ENCODE results near the gene ARHGEF38.

DNA sequence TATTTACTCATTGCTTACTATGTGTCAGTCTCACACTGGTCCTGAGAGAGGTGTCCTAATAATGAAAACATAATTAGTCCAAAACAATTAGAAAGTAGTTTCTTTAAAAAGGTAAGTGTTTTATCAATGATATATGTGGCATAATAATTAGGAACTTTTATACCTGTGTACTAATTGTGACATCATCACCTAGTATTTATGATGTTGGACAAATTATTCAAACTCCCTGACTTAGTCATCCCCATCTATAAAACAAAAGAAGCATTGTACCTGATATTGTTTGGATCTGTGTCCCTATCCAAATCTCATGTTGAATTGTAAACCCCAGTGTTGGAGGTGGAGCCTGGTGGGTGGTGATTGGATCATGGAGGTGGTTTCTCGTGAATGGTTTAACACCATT lies 15.8 kb upstream of the ARHGEF38 start:
- TF ChIP-seq, protein P1, sequence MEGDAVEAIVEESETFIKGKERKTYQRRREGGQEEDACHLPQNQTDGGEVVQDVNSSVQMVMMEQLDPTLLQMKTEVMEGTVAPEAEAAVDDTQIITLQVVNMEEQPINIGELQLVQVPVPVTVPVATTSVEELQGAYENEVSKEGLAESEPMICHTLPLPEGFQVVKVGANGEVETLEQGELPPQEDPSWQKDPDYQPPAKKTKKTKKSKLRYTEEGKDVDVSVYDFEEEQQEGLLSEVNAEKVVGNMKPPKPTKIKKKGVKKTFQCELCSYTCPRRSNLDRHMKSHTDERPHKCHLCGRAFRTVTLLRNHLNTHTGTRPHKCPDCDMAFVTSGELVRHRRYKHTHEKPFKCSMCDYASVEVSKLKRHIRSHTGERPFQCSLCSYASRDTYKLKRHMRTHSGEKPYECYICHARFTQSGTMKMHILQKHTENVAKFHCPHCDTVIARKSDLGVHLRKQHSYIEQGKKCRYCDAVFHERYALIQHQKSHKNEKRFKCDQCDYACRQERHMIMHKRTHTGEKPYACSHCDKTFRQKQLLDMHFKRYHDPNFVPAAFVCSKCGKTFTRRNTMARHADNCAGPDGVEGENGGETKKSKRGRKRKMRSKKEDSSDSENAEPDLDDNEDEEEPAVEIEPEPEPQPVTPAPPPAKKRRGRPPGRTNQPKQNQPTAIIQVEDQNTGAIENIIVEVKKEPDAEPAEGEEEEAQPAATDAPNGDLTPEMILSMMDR (conservative IDR thresholded peaks at IDR 0.05; ENCODE audit: low read depth, low read length), result no peak
- no peak for TF ChIP-seq EZH2 (IDR thresholded peaks at IDR 0.05; ENCODE audit: borderline replicate concordance, low read depth, low read length, poor library complexity, severe bottlenecking)
